PFSK-1 (cell line): Measurements from ENCODE around the gene TATDN2.

Experiments
- FOXP2 ChIP-seq: optimal IDR thresholded peaks from 2 replicates; pipeline ENCODE3; 2011; ENCODE audit warnings: borderline replicate concordance, control low read depth, inconsistent platforms; ENCODE audit not compliant: insufficient read depth; ENCODE audit errors: extremely low read length, extremely low read depth
- POLR2AphosphoS5 ChIP-seq: IDR thresholded peaks from 2 replicates; pipeline ENCODE4 v1.6.1; 2012; ENCODE audit warnings: low read depth, mild to moderate bottlenecking, control low read depth, low read length, moderate library complexity
- SIN3A ChIP-seq: IDR thresholded peaks from 2 replicates; pipeline ENCODE4 v1.6.1; 2012; ENCODE audit warnings: mild to moderate bottlenecking, low read length, moderate library complexity, borderline replicate concordance; ENCODE audit not compliant: insufficient read depth
- TAF1 ChIP-seq: IDR thresholded peaks from 2 replicates; pipeline ENCODE4 v1.6.1; 2012; ENCODE audit warnings: low read length, control low read depth, borderline replicate concordance; ENCODE audit not compliant: insufficient read depth
- TF ChIP-seq, protein P1 (sequence below), 2 experiments: IDR thresholded peaks; 2 replicates each; pipeline versions ENCODE4 v1.6.1 to v1.8.0; 2011 to 2012; ENCODE audit warnings: low read depth in 2 of 2, low read length in 2 of 2, control low read depth in 1 of 2, inconsistent platforms in 1 of 2, mild to moderate bottlenecking in 1 of 2, moderate library complexity in 1 of 2; ENCODE audit not compliant: insufficient read depth in 1 of 2

The TATDN2 gene

DNA sequence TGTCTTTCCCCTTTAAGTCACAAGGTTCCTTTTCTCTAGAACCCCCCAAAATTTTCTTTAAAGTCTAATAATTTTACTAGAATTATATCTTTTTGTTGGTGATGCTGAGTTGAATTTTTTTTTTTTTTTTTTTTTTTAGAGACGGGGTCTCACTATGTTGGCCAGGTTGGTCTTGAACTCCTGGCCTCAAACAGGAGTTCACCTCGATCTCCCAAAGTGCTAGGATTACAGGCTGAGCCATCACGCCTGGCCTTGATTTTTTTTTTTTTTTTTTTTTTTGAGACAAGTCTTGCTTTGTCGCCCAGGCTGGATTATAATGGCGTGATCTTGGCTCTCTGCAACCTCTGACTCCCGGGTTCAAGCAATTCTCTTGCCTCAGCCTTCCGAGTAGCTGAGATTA lies 60.4 kb downstream of the TATDN2 start:
- TF ChIP-seq POLR2AphosphoS5 (no peak), FOXP2 (no peak), TAF1 (no peak), SIN3A (no peak)
- TF ChIP-seq, protein P1, sequence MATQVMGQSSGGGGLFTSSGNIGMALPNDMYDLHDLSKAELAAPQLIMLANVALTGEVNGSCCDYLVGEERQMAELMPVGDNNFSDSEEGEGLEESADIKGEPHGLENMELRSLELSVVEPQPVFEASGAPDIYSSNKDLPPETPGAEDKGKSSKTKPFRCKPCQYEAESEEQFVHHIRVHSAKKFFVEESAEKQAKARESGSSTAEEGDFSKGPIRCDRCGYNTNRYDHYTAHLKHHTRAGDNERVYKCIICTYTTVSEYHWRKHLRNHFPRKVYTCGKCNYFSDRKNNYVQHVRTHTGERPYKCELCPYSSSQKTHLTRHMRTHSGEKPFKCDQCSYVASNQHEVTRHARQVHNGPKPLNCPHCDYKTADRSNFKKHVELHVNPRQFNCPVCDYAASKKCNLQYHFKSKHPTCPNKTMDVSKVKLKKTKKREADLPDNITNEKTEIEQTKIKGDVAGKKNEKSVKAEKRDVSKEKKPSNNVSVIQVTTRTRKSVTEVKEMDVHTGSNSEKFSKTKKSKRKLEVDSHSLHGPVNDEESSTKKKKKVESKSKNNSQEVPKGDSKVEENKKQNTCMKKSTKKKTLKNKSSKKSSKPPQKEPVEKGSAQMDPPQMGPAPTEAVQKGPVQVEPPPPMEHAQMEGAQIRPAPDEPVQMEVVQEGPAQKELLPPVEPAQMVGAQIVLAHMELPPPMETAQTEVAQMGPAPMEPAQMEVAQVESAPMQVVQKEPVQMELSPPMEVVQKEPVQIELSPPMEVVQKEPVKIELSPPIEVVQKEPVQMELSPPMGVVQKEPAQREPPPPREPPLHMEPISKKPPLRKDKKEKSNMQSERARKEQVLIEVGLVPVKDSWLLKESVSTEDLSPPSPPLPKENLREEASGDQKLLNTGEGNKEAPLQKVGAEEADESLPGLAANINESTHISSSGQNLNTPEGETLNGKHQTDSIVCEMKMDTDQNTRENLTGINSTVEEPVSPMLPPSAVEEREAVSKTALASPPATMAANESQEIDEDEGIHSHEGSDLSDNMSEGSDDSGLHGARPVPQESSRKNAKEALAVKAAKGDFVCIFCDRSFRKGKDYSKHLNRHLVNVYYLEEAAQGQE (IDR thresholded peaks at IDR 0.05; ENCODE audit: insufficient read depth in 1 of 2, low read depth in 2 of 2, low read length in 2 of 2): no peak

DNA sequence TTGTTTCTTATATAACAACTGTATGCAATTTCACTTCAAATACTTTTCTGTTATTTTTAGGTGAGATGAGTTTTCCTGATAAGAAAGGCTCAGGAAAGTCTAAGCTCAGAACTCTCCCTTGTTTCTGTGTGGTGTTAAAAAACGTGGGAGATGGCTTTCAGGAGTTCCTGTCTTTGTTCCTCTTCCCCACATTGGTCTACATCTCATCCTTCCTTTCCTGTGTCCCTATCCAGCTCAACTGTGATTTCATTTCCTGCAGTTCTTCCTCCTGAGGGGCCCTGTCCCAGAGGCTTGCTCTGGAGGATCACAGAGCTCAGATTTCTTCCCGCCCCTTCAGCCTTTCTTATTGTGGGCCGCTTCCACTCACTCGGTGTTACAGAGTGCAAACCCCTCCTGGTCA lies 61.5 kb downstream of the TATDN2 start:
- TF ChIP-seq FOXP2 (no peak), POLR2AphosphoS5 (no peak), TAF1 (no peak), SIN3A (no peak)
- TF ChIP-seq, protein P1 (IDR thresholded peaks at IDR 0.05; ENCODE audit: insufficient read depth in 1 of 2, low read depth in 2 of 2, low read length in 2 of 2): no peak

DNA sequence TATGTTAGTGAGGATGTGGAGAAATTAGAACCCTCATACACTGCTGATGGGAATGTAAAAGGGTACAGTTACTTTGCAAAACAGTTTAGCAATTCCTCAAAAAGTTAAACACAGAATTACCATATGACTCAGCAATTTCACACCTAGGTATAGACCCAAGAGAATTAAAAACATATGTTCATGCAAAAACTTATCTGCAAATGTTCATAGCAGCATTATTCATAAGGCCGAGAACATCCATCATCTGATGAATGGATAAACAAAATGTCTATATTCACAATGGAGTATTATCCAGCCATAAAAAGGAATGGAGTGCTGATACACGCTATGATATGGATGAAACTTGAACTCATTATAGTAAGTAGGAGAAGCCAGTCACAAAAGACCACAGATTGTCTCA lies 62.3 kb downstream of the TATDN2 start:
- no peak for TF ChIP-seq SIN3A
- TF ChIP-seq POLR2AphosphoS5: no peak
- TF ChIP-seq, protein P1 (IDR thresholded peaks at IDR 0.05; ENCODE audit: insufficient read depth in 1 of 2, low read depth in 2 of 2, low read length in 2 of 2): no peak

DNA sequence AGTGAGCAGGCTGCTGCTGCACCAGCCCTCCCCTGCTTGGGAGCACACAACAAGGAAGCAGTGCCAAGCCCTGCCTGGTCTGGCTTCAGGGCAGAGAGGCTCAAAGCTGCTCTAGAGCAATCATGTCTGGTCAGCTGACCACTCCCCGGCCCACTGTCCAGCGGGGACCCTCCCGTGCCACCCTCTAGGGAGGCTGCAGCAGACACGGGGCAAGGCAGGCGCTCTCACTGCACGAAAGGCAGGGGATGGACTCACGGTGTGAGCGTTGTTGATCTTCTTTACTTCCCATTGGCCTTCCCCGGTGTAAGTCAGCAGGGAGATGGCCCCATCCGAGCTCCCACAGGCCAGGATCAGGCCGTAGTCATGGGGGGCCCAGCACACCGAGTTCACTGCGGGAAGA lies 63.5 kb downstream of the TATDN2 start:
- no peak for TF ChIP-seq SIN3A
- no peak for TF ChIP-seq FOXP2
- TF ChIP-seq TAF1: no peak
- no peak for TF ChIP-seq POLR2AphosphoS5
- TF ChIP-seq, protein P1 (IDR thresholded peaks at IDR 0.05; ENCODE audit: insufficient read depth in 1 of 2, low read depth in 2 of 2, low read length in 2 of 2): no peak

DNA sequence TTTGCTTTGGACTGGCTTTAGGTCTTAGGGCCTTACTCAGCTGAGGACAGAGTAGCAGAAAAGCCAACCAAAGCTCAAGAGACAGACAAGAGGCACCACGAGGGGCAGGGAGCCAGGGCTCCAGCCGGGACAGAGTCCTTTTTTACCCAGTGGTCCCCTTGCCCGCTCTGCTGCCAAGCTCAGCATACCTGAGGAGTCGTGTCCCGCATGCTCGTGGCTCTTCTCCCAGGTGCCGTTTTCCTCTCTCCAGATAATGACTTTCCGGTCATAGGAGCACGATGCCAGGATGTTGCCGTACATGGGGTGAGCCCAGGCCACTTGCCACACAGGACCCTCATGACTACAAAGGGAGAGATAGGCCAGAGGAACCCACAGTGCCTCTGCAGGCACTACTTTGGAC lies 64.1 kb downstream of the TATDN2 start:
- TF ChIP-seq FOXP2: no peak
- no peak for TF ChIP-seq TAF1
